Neural cell (in vitro differentiated cells): ENCODE data around the gene MBD5. TPM values are rescaled to one million over a fixed set of nuclear protein-coding genes. Genes with fewer than 3 reads are reported as not detected.
A peak's percentile ranks its signal among the peaks of the same experiment; 100 is the strongest.

Experiments used
- H2AFZ ChIP-seq: fragments of 200-600, 300-800 bp; sonication (generic), shearing (Covaris generic); 2 replicates; pipeline ENCODE4 v1.6.0; 2014; ENCODE audit warnings: low read depth, mild to moderate bottlenecking, antibody characterized with exemption, low read length, moderate library complexity
- H3F3A ChIP-seq: fragments of 200-600 bp; shearing (Covaris generic); 2 replicates; pipeline ENCODE4 v1.6.1; 2016; ENCODE audit warnings: mild to moderate bottlenecking, moderate library complexity, mixed read lengths, antibody characterized with exemption, low read length; ENCODE audit not compliant: insufficient read depth, poor library complexity, severe bottlenecking
- H3K27ac ChIP-seq: fragments of 200-600, 300-800 bp; sonication (generic), shearing (Covaris generic); 2 replicates; pipeline ENCODE4 v1.5.1; 2014; ENCODE audit warnings: mild to moderate bottlenecking, low read length, moderate library complexity
- H3K27me3 ChIP-seq: fragments of 300-800, 200-600 bp; sonication (generic), shearing (Covaris generic); 2 replicates; pipeline ENCODE4 v1.6.0; 2014; ENCODE audit warnings: mild to moderate bottlenecking, low read depth, low read length, moderate library complexity; ENCODE audit not compliant: insufficient read depth
- H3K36me3 ChIP-seq: fragments of 300-800, 200-600 bp; sonication (generic), shearing (Covaris generic); 2 replicates; pipeline ENCODE4 v1.5.1; 2014; ENCODE audit warnings: mild to moderate bottlenecking, antibody characterized with exemption, low read length, moderate library complexity; ENCODE audit not compliant: insufficient read depth
- H3K4me2 ChIP-seq: fragments of 300-800, 200-600 bp; sonication (generic), shearing (Covaris generic); 2 replicates; pipeline ENCODE4 v1.6.0; 2014; ENCODE audit warnings: mild to moderate bottlenecking, low read length
- H3K4me3 ChIP-seq: fragments of 300-800, 200-600 bp; sonication (generic), shearing (Covaris generic); 2 replicates; pipeline ENCODE4 v1.5.1; 2014; ENCODE audit warnings: mild to moderate bottlenecking, low read length, moderate library complexity
- H3K79me2 ChIP-seq: fragments of 200-600 bp; shearing (Covaris generic); replicated peaks from 2 replicates; pipeline ENCODE4 v1.6.0; 2014; ENCODE audit warnings: mild to moderate bottlenecking, low read length, moderate library complexity; ENCODE audit not compliant: insufficient read depth
- H3K9ac ChIP-seq: fragments of 300-800, 200-600 bp; sonication (generic), shearing (Covaris generic); 2 replicates; pipeline ENCODE4 v1.6.1; 2016; ENCODE audit warnings: mild to moderate bottlenecking, low read length, mixed read lengths
- H3K9me2 ChIP-seq: fragments of 200-600 bp; shearing (Covaris generic); 2 replicates; pipeline ENCODE4 v1.6.1; 2016; ENCODE audit warnings: mild to moderate bottlenecking, low read length, mixed read lengths; ENCODE audit not compliant: insufficient read depth
- H3K9me3 ChIP-seq: fragments of 200-600, 300-800 bp; sonication (generic), shearing (Covaris generic); 2 replicates; pipeline ENCODE4 v1.6.1; 2016; ENCODE audit warnings: mild to moderate bottlenecking, mixed run types, low read length, moderate library complexity, mixed read lengths
- H4K20me1 ChIP-seq: fragments of 200-600 bp; shearing (Covaris generic); 2 replicates; pipeline ENCODE4 v1.6.1; 2016; ENCODE audit warnings: mild to moderate bottlenecking, mixed run types; ENCODE audit not compliant: insufficient read depth
- EP300 ChIP-seq: fragments of 450-650 bp; conservative IDR thresholded peaks from 2 replicates; pipeline ENCODE4 v1.6.1; 2014; ENCODE audit warnings: antibody characterized with exemption, mild to moderate bottlenecking, moderate library complexity; ENCODE audit not compliant: poor library complexity, severe bottlenecking
- EZH2 ChIP-seq: fragments of 200-600, 300-800 bp; shearing (Covaris generic), sonication (generic); IDR thresholded peaks from 2 replicates; pipeline ENCODE4 v1.6.1; 2014; ENCODE audit warnings: antibody characterized with exemption, low read length, borderline replicate concordance, mild to moderate bottlenecking; ENCODE audit not compliant: insufficient read depth, poor library complexity, severe bottlenecking
- MXI1 ChIP-seq: fragments of 450-650 bp; conservative IDR thresholded peaks from 2 replicates; pipeline ENCODE4 v1.6.1; 2014; ENCODE audit warnings: antibody characterized with exemption, mild to moderate bottlenecking; ENCODE audit not compliant: poor library complexity, severe bottlenecking
- POLR2AphosphoS5 ChIP-seq: IDR thresholded peaks from 2 replicates; pipeline ENCODE4 v1.6.1; 2012
- RAD21 ChIP-seq: fragments of 450-650 bp; conservative IDR thresholded peaks from 2 replicates; pipeline ENCODE4 v1.6.1; 2014; ENCODE audit warnings: antibody characterized with exemption, mild to moderate bottlenecking, moderate library complexity
- SMC3 ChIP-seq: fragments of 450-650 bp; conservative IDR thresholded peaks from 2 replicates; pipeline ENCODE4 v1.6.1; 2014; ENCODE audit warnings: antibody characterized with exemption, mild to moderate bottlenecking, moderate library complexity; ENCODE audit not compliant: poor library complexity
- TAF1 ChIP-seq: IDR thresholded peaks from 2 replicates; pipeline ENCODE4 v1.6.1; 2012; ENCODE audit warnings: low read depth
- polyA plus RNA-seq: library from polyadenylated mRNA; depleted of rRNA; stranded (reverse); fragments of >200 nt; gene quantifications from 2 replicates; pipeline ENCODE4 v1.2.3, GENCODE V29; 2014
- TF ChIP-seq, protein P1 (sequence below): fragments of 450-650 bp; IDR thresholded peaks from 2 replicates; pipeline ENCODE4 v1.5.1; 2014; ENCODE audit warnings: antibody characterized with exemption, mild to moderate bottlenecking, moderate library complexity; ENCODE audit not compliant: poor library complexity, severe bottlenecking
- TF ChIP-seq, protein P2 (sequence below): IDR thresholded peaks from 2 replicates; pipeline ENCODE4 v1.6.1; 2012; ENCODE audit warnings: borderline replicate concordance

The MBD5 gene
- polyA plus RNA-seq, 1 donor from 2014 or later, result 9.7 TPM

- Histone ChIP-seq H3K4me3 (no peak overlapping the region), H2AFZ (no peak overlapping the region)
Measured at GRCh38 chr2:148194882-148195281, 174.0 kb downstream of the MBD5 start.

DNA sequence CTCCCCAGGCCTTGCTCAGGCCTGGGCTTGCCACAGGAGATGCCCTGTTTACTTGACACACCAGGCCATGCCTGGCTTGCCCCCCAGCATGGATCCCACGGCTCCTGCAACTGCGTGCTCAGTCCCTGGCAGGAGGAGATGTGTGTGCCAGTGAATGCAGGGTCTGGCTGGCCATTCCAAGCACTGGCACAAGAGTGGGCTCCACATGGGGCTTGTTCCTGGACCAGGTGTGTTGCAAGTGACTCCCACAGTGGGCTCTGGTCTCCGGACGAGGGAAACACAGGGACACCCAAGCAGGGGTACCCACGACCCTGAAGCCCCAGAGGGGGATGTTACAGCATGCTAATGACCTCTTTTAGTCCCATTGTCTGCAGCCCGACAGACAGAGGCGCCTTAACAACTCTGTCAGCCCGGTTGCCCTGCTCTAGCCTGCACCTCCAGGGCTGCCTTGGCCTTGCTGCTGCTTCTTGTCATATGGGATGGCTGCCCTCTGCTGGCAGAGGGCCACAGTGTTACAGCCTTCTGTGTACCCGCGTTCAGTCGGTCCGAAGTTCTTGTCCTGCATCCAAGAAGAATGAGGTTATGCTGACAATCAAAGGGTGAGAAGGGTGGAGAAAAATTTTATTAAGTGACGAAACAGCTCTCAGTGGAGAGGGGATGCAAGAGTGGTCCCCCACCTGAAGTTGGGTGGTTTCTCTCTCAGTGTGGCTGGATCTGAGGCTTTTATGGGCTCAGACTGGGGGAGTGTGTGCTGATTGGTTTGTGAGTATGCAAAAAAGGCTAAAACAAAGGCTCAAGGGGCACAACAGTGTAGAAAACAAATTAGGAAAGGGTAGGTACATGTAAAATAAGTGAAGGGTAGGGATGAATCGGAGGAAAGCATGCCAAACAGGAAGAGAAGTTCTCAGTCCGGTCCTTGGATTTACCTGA, 180.4 kb downstream of the MBD5 start:
- no peaks in the 10 kb centered on the region for H3K27me3 ChIP-seq
- no peak overlapping the region for H3K4me2 ChIP-seq
- H2AFZ ChIP-seq, result no peak overlapping the region
- no peaks in the 10 kb centered on the region for H3K9me3 ChIP-seq
- no peaks in the 10 kb centered on the region for H4K20me1 ChIP-seq
- no peaks in the 10 kb centered on the region for H3K79me2 ChIP-seq
- H3K9ac ChIP-seq, result no peak overlapping the region
- H3K36me3 ChIP-seq, result no peaks in the 10 kb centered on the region
- no peaks in the 10 kb centered on the region for H3K9me2 ChIP-seq
- no peaks in the 10 kb centered on the region for H3F3A ChIP-seq
- no peak overlapping the region for H3K27ac ChIP-seq
- H3K4me3 ChIP-seq, result no peak overlapping the region
- TF ChIP-seq TAF1 (no peak), EZH2 (no peak), SMC3 (peak; percentile 76), EP300 (no peak), MXI1 (no peak), POLR2AphosphoS5 (no peak)
- TF ChIP-seq, protein P1, sequence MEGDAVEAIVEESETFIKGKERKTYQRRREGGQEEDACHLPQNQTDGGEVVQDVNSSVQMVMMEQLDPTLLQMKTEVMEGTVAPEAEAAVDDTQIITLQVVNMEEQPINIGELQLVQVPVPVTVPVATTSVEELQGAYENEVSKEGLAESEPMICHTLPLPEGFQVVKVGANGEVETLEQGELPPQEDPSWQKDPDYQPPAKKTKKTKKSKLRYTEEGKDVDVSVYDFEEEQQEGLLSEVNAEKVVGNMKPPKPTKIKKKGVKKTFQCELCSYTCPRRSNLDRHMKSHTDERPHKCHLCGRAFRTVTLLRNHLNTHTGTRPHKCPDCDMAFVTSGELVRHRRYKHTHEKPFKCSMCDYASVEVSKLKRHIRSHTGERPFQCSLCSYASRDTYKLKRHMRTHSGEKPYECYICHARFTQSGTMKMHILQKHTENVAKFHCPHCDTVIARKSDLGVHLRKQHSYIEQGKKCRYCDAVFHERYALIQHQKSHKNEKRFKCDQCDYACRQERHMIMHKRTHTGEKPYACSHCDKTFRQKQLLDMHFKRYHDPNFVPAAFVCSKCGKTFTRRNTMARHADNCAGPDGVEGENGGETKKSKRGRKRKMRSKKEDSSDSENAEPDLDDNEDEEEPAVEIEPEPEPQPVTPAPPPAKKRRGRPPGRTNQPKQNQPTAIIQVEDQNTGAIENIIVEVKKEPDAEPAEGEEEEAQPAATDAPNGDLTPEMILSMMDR, result peak; percentile 67
- TF ChIP-seq, protein P2, sequence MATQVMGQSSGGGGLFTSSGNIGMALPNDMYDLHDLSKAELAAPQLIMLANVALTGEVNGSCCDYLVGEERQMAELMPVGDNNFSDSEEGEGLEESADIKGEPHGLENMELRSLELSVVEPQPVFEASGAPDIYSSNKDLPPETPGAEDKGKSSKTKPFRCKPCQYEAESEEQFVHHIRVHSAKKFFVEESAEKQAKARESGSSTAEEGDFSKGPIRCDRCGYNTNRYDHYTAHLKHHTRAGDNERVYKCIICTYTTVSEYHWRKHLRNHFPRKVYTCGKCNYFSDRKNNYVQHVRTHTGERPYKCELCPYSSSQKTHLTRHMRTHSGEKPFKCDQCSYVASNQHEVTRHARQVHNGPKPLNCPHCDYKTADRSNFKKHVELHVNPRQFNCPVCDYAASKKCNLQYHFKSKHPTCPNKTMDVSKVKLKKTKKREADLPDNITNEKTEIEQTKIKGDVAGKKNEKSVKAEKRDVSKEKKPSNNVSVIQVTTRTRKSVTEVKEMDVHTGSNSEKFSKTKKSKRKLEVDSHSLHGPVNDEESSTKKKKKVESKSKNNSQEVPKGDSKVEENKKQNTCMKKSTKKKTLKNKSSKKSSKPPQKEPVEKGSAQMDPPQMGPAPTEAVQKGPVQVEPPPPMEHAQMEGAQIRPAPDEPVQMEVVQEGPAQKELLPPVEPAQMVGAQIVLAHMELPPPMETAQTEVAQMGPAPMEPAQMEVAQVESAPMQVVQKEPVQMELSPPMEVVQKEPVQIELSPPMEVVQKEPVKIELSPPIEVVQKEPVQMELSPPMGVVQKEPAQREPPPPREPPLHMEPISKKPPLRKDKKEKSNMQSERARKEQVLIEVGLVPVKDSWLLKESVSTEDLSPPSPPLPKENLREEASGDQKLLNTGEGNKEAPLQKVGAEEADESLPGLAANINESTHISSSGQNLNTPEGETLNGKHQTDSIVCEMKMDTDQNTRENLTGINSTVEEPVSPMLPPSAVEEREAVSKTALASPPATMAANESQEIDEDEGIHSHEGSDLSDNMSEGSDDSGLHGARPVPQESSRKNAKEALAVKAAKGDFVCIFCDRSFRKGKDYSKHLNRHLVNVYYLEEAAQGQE, result no peak

More at GRCh38 chr2:148194882-148195281, 174.0 kb downstream of the MBD5 start:
- Histone ChIP-seq H3K9me3 (no peaks in the 10 kb centered on the region), H3K79me2 (no peaks in the 10 kb centered on the region), H3F3A (no peaks in the 10 kb centered on the region), H3K27ac (no peak overlapping the region), H4K20me1 (no peaks in the 10 kb centered on the region), H3K9ac (no peak overlapping the region), H3K36me3 (no peaks in the 10 kb centered on the region), H3K27me3 (no peaks in the 10 kb centered on the region), H3K4me2 (no peak overlapping the region), H3K9me2 (no peaks in the 10 kb centered on the region)
- no peak for TF ChIP-seq EP300
- TF ChIP-seq, protein P2, result no peak
- TF ChIP-seq MXI1, result no peak
- no peak for TF ChIP-seq RAD21
- no peak for TF ChIP-seq POLR2AphosphoS5
- TF ChIP-seq EZH2, result no peak
- TF ChIP-seq, protein P1, result no peak
- no peak for TF ChIP-seq TAF1
- TF ChIP-seq SMC3, result no peak
